ENCODE data around the gene TRPC4AP.

- TF ChIP-seq CTCF (IDR thresholded peaks at IDR 0.05; ENCODE audit: low read length) (no peak), EZH2 (optimal IDR thresholded peaks at IDR 0.05; ENCODE audit: low read depth, low read length) (no peak), EZH2phosphoT487 (IDR thresholded peaks at IDR 0.05; ENCODE audit: low read length) (no peak)
These were observed 14.3 kb upstream of the TRPC4AP start for GRCh38 chr20:35106827-35107380.
